Posterior vena cava (tissue), 2 donors: ENCODE results near the gene FATE1. TPM values are rescaled to one million over a fixed set of nuclear protein-coding genes. Genes with fewer than 3 reads are reported as not detected.

ENCODE experiments used
- DNase-seq: peaks from one replicate; pipeline ENCODE4 v3.0.0-alpha.2; 2020; ENCODE audit warnings: low spot score
- intact Hi-C, 2 donors: fragments of 100-400 bp; cut with DNase I; formaldehyde crosslinking; loops; one replicate each; pipeline versions ENCODE4 v1.14.1 to v1.14.2; 2022 to 2023
- total RNA-seq, 2 donors: library from RNA; stranded (reverse); fragmentation: NEBNext Ultra II Directional; extraction: Animal tissue kit (Norgen Biotek cat#: 25700); gene quantifications; one replicate each; pipeline ENCODE4 v1.2.1, GENCODE V29; 2021
- donor health status: DM: yes; HTN: yes; CAD: no.
- donor health status: DM: yes; HTN: yes; CAD: no.

FATE1 gene
- total RNA-seq, 2 donors from 2014 or later = not detected

DNA sequence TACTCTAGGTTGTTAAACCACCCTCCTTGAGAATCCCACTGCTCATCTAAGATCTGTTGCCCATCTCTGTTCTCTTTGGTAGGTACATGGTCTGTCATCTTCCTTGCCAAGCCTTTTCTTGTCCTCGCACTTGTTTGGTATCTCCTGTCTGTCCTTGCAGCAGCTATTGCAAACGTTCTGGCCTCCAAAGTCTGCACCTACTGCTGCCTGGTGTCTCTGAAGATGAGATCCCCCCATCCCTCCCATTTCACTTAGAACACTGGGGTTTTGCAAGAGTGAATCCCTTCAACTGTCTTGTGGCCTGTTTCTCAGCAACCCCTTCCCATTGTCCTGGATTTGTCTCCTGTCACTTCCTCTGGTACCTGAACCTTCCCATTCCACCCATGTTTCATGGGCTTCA is 19.4 kb downstream of the FATE1 start:
- intact Hi-C loops = no loop called here
- DNase-seq = no peak

DNA sequence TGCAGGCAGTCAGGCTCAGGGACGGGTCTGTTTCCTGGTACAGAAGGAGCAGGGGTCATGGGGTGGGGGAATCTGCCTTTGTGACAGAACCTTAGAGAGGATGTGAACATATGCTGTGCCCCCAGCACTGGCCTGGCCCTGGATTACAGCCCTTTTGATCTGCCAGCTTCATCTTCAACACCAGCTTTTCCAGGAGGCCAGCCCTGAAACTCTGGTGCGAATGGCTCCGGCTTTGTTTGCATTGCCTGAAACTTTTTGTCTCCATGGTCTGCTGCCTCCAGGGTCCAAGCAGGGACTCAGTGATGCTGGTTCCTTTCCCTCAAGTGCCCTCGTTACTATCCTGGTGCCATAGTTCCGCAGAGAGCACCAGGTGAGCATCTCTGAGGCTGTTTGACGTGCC is 20.9 kb downstream of the FATE1 start:
- no peak for DNase-seq
- intact Hi-C loops = no loop called here

DNA sequence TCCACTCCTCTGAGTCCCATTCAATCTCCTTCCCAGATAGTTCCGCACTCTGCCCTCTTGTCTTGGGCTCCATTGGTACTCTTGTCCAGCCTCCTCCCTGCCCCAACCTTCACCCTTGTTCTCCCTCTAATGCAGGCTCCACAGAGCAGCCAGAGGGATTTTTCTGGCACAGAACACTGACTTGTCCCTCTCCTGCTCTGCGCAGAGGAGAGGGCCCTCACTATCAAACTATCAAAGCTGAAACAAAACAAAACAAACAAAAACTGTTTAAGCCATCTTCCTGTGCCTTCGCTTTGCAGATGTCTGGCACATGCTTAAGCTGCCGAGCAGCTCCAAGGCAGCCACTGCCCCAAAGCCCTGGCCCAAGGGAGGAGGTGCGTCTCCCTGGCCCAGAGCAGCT is 21.7 kb downstream of the FATE1 start:
- no peak for DNase-seq

DNA sequence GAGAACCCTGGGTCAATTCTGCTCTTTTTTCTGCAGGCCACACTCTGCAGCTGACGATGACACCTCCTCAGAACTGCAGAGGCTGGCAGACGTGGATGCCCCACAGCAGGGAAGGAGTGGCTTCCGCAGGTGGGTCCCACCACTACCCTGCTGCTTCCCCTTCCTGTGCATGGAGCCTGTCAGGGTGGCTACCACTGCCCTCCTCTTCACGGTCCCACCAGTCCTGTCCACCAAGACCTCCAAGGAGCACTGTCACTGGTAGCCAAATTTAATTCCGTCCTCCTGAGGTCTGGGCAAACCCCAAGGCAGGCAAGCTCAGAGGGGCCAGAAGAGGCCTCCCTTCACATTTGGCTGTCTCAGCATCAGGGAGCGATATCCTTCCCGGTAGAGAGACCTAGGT is 22.9 kb downstream of the FATE1 start:
- DNase-seq = no peak

More for the DNA sequence above, 21.7 kb downstream of the FATE1 start:
- intact Hi-C loops = no loop called here

DNA sequence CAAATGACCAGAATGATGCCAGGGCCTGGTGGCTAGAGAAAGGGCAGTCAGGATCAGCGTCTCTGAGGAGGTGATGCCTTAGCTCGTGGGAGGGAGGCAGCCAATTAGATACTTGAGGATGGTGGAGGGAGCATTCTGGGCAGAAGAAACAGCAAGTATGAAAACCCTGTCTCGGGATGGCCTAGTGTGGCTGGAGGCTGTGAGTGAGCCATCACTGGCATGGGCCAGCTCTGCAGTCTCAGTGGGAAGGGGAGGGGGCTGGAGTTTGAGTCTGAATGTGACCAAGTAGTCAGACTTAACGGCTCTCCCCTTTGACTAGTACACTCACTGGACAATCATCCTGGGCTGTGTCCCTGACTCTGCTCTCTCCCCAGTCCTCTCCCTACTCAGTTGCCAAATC is 25.8 kb downstream of the FATE1 start:
- intact Hi-C loops = no loop called here
- DNase-seq = no peak

More for the DNA sequence above, 22.9 kb downstream of the FATE1 start:
- intact Hi-C loops = no loop called here

DNA sequence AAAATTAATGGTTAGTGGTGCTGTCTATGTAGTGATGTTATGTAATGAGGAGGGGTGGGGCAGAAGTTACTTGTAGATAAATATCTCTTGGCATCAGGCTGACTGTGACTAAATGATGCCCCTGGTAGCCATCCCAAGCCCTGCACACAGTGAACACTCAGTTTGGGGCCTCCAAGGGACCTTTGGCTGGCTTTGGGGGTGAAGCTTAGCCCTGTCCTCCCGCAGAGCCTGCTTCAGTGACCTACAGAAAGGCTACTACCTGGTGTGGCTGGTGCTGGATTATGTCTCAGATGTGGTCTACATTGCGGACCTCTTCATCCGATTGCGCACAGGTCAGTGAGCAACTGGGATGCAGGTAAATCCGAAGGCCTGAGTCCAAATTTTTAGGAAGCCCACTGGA is 26.5 kb downstream of the FATE1 start:
- intact Hi-C loops = no loop called here
- no peak for DNase-seq

DNA sequence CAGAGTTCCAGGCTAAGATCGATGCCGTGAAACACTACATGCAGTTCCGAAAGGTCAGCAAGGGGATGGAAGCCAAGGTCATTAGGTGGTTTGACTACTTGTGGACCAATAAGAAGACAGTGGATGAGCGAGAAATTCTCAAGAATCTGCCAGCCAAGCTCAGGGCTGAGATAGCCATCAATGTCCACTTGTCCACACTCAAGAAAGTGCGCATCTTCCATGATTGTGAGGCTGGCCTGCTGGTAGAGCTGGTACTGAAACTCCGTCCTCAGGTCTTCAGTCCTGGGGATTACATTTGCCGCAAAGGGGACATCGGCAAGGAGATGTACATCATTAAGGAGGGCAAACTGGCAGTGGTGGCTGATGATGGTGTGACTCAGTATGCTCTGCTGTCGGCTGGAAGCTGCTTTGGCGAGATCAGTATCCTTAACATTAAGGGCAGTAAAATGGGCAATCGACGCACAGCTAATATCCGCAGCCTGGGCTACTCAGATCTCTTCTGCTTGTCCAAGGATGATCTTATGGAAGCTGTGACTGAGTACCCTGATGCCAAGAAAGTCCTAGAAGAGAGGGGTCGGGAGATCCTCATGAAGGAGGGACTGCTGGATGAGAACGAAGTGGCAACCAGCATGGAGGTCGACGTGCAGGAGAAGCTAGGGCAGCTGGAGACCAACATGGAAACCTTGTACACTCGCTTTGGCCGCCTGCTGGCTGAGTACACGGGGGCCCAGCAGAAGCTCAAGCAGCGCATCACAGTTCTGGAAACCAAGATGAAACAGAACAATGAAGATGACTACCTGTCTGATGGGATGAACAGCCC is 28.0 kb downstream of the FATE1 start:
- DNase-seq = no peak
- intact Hi-C loops = no loop called here

DNA sequence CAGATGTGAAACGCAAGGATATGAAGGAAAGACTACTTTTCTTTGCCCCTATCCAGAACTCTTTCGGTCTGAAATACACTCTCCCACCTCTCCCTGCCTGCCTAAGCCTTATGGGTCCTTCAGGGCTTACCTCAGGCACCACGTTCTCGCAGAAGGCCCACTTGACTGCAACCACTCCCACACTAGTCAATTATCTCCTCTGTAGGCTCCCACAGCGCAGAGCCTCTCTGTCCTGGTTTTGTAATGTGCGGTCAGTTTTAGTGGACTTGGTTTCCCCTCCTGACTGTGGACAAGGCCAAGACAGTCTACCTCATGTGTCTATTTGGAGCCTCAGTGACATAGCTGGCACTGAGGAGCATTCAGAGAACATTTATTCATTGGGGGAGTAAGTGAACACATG is 29.8 kb downstream of the FATE1 start:
- intact Hi-C loops = no loop called here
- no peak for DNase-seq

DNA sequence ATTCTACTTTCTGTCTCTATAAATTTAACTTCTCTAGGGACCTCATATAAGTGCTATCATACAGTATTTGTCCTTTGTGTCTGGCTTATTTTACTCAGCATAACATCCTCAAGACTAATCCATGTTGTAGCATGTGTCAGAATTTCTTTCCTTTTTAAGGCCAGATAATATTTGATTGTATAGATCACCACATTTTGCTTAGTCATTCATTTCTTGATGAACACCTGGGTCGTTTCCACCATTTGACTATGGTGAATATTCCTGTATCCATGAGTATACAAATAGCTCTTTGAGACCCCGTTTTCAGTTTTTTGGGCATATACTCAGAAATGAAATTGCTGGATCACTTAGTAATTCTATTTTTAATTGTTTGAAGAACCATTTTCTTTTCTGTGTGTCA is 30.7 kb downstream of the FATE1 start:
- intact Hi-C loops = no loop called here
- no peak for DNase-seq

DNA sequence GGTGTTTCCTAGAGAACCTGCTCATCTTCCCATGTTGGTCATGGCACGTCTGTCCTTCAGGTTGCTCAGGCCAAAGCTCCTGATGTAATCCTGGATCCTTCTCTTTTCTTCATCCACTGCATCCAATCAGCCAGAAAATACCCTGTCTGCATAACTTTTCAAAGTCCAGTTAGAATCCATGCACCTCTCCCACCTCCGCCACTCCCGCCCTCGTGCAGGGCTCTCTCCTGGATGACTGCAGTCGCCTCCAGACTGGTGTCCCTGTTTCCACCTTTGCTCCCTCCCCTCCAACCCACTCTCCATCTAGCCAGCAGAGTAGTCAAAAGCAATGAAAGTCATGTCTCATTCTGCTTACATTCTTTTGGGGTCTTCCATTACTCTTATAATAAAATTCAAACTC is 34.7 kb downstream of the FATE1 start:
- intact Hi-C loops = loop anchor here (5.0 to 10.0 kb wide), 2 partner anchors 877 to 894 kb away; no protein-coding TSS in a partner anchor

DNA sequence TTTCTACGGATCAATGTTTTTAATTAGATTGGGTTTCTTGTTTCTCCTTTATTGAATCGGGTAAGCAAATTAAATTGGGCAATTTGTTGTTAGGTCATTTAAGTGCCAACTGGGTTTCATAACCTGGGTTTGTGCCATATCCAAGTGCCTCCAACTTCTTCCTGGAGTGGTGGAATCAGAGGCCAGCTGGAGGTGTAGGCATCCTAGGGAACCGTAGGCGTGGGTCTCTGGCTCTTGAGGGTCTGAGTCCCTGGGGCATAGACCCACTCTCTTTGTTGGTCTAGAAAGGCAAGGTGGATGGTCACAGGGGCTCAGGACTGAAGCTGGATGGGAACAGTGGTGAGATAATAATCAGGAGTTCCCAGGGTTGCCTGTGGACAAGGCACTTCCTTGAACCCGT is 37.0 kb downstream of the FATE1 start:
- DNase-seq = no peak
- intact Hi-C loops = loop anchor here (5.0 to 10.0 kb wide), 2 partner anchors 874 to 892 kb away; no protein-coding TSS in a partner anchor

More for the DNA sequence above, 34.7 kb downstream of the FATE1 start:
- DNase-seq = no peak

DNA sequence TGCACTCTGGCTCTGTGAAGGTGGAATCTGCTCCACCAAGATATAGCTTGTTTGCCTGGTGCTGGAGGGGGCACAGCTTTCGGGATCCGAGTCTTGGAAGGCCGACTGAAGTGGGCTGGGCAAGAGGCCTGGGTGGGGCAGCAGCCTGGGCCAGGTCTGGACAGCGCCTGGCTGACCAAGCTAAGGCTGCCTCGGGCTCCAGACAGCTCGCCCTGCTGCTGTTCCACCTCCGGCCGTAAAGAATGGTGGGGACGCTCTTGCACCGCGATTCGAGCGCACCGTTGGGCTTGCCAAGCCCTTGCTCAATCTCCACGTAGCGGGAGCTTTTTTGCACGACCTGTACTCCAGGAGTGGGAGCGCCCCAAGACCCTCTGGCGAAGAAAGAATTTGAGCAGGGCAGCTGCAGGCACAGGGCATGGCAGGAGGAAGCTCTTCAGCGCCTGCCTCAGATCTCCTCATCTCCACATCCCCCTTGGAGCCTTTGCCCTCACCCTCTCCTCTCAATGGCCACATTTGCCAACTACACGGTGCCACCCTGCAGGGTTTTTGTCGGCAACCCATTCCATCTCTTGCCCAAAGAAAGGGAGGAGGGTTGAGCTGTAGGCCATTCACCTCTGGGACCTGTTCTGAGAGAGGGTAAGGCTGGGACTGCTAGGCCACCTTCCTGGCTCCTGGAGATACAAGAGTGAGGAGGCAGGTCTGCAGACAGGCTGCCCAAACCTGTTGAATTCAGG is 37.6 kb downstream of the FATE1 start:
- peak; percentile 86 for DNase-seq
- intact Hi-C loops = loop anchor here (5.0 to 10.0 kb wide), 2 partner anchors 874 to 891 kb away; no protein-coding TSS in a partner anchor

DNA sequence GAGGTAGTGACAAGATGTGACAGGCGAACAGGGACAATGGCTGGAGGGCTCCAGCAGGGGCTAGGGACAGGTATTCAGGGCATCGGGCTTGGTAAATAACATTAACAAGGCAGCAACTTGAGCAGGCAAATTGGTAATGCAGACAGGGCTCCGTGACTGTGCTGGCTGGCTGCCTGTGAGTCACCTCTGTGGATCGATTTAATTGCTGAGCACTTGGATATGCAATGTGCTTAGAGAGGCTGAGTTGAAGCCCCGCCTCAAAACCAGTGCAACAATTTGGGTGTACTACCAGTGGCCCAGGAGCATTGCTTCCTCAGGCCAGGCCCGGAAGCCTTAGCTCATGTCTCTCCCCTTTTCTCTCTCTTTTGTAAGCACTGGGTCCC is 38.2 kb downstream of the FATE1 start:
- DNase-seq = no peak

DNA sequence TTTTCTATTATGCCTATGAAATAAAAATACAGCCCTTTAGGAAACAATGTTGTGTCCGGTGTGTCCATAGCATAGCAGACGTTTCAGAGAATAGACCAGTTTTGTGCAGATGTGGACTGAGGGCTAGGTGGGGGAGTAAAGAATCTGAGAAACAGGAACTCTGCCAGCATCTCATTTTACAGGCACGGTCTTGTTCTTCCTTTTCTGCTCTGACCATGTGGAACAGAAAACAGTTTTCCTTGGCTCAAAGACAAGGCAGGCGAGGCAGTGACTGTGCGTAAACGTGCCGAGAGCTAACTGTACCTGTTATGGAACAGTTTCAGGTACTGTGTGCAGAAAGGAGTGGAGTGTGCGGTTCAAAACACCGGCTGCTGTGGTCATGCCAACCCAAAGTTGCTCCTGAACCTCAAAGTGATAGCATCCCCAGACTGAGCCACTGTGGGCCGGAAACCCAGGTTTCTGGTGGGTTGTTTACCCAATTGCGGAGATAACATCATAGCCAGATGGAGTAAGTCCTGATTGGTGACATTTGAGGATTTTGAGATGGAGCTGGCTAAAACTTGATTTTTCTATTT is 38.9 kb downstream of the FATE1 start:
- no peak for DNase-seq
- intact Hi-C loops = loop anchor here (5.0 to 10.0 kb wide), 2 partner anchors 873 to 890 kb away; no protein-coding TSS in a partner anchor

More for the DNA sequence above, 38.2 kb downstream of the FATE1 start:
- intact Hi-C loops = loop anchor here (5.0 to 10.0 kb wide), 2 partner anchors 873 to 891 kb away; no protein-coding TSS in a partner anchor

DNA sequence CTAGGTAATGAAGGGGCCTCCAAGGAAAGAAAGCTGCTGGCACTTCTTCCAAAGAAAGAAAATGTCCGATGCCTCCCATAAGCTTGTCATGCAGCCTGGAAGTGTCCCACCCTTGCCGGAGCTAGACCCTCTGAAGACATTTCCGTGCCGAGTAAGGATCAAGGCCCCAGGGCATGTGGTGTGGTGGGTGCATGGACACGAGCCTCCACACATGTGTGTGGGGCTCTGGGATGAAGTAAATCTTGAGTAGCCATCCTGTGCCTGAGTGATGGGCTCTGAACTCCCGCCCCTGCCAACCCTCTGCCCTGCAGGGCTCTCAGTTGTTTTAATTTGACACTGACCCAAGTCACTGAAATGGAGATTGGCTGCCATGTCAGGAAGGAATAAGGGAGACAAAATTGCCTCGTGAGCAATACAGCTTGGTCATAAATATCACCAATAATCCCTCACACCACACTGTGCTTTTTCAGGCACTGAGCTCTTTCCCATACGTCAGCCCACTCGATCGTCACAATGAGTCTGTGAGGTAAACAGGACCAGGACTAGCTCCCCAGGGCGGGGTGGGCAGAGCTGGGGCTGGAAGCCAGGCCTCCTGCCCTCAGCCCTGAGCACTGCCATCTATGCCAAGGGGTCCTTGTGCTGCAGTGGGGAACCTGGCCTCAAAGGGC is 43.3 kb downstream of the FATE1 start:
- intact Hi-C loops = loop anchor here in 1 of 2 donors (10.0 kb wide), 1 partner anchor 886 kb away; no protein-coding TSS in a partner anchor
- DNase-seq = no peak

DNA sequence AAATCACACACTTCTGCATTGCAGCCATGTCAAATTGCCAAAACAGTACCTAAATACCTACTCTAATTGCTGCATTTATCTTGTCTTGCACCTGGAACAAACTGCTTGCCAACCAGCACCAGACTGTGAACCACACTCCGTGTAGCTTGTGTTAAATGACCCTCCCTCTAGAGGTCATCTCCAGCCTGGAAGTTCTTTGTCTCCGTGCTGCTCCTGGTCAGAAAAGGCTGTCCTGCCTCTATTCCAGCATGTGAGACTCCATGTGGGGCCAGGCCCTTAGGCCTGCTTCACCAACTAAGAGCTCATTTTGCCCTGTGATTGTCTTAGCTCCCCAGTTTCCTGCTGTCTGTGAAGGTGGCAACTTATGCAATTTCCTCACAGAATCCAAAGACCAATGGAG is 47.0 kb downstream of the FATE1 start:
- no peak for DNase-seq
- intact Hi-C loops = no loop called here

DNA sequence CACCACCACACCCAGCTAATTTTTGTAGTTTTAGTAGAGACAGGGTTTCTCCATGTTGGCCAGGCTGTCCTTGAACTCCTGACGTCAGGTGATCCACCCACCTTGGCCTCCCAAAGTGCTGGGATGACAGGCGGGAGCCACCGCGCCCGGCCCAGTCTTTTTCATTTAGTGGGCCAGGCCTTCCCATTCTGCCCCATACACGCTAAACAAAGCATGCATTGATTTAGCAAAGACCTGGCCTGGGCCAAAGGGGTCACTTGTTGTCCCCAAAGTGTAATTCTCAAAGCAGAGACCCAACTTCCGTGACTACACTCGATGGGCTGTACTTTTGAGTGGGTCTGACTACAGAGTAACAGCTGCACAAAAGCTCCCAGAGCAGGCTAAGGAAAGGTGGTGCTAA is 47.9 kb downstream of the FATE1 start:
- no peak for DNase-seq
- intact Hi-C loops = no loop called here

DNA sequence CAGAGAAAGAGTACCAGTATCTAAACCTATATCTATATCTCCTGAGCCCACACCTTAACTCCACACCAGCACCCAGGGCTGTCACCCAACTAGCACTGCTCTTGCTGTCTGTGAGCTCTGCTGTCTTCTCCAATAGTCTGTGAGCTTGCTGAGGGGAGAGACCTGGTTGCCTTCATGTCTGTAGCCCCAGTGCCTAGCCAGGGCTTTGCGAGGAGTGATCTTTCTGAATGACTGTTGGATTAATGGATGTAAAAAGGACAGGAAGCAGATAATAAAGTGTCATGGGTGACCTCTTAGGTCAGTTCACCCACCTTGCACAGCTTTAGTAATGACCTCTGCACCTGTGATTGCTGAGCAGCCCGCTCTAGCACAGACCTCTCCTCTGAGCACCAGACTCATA is 49.2 kb downstream of the FATE1 start:
- intact Hi-C loops = no loop called here
- no peak for DNase-seq

DNA sequence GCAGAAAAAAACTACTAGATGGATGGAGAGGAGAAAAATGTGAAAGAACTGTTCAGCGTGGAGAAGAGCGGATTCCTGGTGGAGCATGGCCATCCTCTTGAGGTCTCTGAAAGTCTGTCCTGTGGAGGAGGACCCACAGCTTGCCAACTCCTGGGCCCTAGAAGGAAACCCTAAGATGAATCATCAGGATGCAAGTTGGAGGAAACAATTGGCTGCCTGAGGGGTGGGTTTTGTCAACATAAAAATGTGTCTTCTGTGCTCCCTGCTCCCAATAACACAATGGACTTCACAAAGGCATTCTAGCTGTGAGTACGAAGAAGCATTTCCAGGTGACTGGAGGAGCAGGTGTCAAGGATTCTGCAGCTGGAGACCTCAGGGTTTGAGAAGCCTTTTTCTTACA is 55.9 kb downstream of the FATE1 start:
- DNase-seq = no peak
- intact Hi-C loops = no loop called here
